LNCaP clone FGC (cell line): ENCODE data around the gene DCUN1D4.

Experiments used
- DNase-seq: peaks from one replicate; pipeline ENCODE4 v3.0.0-alpha.2; 2011; ENCODE audit warnings: low read depth
- H3K4me3 ChIP-seq: 2 replicates; pipeline ENCODE4 v1.5.1; 2011; ENCODE audit warnings: mild to moderate bottlenecking, low read depth, low read length, control low read depth
- TF ChIP-seq, protein P1 (sequence below): IDR thresholded peaks from 2 replicates; pipeline ENCODE4 v1.5.1; 2012; ENCODE audit warnings: mild to moderate bottlenecking; ENCODE audit not compliant: control insufficient read depth, insufficient read depth; ENCODE audit errors: extremely low read depth

DCUN1D4 gene

GRCh38 chr4:51862781-51863180 lies 19.8 kb downstream of the DCUN1D4 start:
- no peak for DNase-seq
- TF ChIP-seq, protein P1, sequence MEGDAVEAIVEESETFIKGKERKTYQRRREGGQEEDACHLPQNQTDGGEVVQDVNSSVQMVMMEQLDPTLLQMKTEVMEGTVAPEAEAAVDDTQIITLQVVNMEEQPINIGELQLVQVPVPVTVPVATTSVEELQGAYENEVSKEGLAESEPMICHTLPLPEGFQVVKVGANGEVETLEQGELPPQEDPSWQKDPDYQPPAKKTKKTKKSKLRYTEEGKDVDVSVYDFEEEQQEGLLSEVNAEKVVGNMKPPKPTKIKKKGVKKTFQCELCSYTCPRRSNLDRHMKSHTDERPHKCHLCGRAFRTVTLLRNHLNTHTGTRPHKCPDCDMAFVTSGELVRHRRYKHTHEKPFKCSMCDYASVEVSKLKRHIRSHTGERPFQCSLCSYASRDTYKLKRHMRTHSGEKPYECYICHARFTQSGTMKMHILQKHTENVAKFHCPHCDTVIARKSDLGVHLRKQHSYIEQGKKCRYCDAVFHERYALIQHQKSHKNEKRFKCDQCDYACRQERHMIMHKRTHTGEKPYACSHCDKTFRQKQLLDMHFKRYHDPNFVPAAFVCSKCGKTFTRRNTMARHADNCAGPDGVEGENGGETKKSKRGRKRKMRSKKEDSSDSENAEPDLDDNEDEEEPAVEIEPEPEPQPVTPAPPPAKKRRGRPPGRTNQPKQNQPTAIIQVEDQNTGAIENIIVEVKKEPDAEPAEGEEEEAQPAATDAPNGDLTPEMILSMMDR, result no peak
- no peak overlapping the region for H3K4me3 ChIP-seq

- no peak overlapping the region for H3K4me3 ChIP-seq
- DNase-seq, result no peak
- TF ChIP-seq, protein P1, result no peak
These were observed 22.8 kb downstream of the DCUN1D4 start for GRCh38 chr4:51865717-51866116.

DNA sequence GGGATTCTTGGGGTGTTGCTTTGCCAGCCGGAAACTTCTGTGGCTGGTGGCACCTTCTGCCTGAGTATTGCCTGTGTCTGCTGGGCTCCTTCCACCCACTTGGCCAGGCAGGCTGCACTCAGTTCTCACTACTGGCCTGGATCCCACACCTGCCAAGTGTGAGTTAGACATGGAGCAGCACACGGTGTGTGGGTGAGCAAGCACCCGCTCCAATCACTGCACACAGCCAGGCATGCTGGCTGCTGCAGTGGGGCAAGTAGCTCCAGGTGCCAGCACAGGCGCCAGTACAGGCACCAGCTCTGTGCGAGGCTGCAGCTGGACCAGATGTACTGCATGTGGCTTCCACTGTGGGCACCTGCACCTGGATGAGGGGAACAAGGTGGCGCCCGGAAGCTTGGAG lies 23.9 kb downstream of the DCUN1D4 start:
- H3K4me3 ChIP-seq, result no peak overlapping the region
- TF ChIP-seq, protein P1, result no peak
- no peak for DNase-seq

DNA sequence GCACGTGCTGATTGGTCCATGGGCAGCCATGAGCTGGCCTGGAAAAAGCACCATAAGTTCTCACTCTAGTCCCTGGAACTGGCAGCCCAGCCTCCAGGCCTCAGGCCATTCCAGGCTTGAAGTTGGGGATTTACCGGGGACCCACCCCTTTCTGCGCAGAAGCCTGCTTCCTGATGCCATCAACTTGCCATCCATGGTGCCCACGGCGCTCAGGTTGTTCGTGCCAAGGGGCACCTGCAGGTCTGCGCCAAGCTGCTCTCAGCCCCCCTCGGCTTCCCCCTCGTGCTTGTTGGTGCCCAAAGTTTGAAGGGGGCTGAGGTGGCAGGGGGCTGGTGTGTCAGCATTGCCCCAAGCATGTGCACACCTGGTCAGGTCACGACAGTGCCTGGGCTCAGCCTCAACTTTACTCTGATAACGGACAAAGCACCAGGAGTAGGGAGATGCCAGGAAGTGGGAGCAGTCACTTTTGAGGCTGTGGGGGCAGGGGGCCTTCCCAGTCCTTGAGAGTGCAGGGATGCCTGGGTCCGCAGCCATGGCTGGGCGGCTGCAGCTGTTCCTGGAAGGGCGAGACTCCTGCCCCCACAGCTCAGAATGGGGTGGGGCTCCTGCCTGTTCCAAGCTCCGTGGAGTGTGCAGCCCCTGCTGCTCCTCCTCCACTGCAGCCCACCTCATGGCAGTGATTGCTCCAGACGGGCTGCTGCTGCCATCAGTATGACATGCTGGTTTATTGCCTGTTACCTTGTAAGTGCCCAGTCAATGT lies 24.9 kb downstream of the DCUN1D4 start:
- no peak overlapping the region for H3K4me3 ChIP-seq
- TF ChIP-seq, protein P1, result no peak
- DNase-seq, result no peak

- DNase-seq, result no peak
- no peak overlapping the region for H3K4me3 ChIP-seq
- TF ChIP-seq, protein P1, result no peak
These were observed 25.5 kb downstream of the DCUN1D4 start for GRCh38 chr4:51868449-51868847.

GRCh38 chr4:51870441-51871188 lies 27.7 kb downstream of the DCUN1D4 start:
- H3K4me3 ChIP-seq, result no peak overlapping the region
- no peak for DNase-seq
- TF ChIP-seq, protein P1, result no peak
